Loucy (cell line): ENCODE results near the gene SUPT6H.

Experiments
- H2AFZ ChIP-seq: fragments of 200-600 bp; sonication (generic); 2 replicates; pipeline ENCODE4 v1.6.0; 2016; ENCODE audit warnings: antibody characterized with exemption, mild to moderate bottlenecking, low read length, moderate library complexity
- H3F3A ChIP-seq: fragments of 200-600 bp; 2 replicates; pipeline ENCODE4 v1.6.0; 2016; ENCODE audit warnings: antibody characterized with exemption, low read depth, mild to moderate bottlenecking
- H3K27me3 ChIP-seq: fragments of 200-600 bp; sonication (generic); 2 replicates; pipeline ENCODE4 v1.6.1; 2014; ENCODE audit warnings: low read length, mild to moderate bottlenecking; ENCODE audit not compliant: insufficient read depth, poor library complexity, severe bottlenecking
- H3K36me3 ChIP-seq: fragments of 200-600 bp; sonication (generic); 2 replicates; pipeline ENCODE4 v1.6.1; 2016; ENCODE audit warnings: low read length; ENCODE audit not compliant: insufficient read depth
- H3K4me1 ChIP-seq: fragments of 200-600 bp; sonication (generic); 2 replicates; pipeline ENCODE4 v1.5.1; 2014; ENCODE audit warnings: low read length, mild to moderate bottlenecking; ENCODE audit not compliant: insufficient read depth, poor library complexity, severe bottlenecking
- H3K4me2 ChIP-seq: fragments of 200-600 bp; sonication (generic); 2 replicates; pipeline ENCODE4 v1.6.0; 2014; ENCODE audit warnings: antibody characterized with exemption, low read length, low read depth, mild to moderate bottlenecking; ENCODE audit not compliant: poor library complexity, severe bottlenecking
- H3K4me3 ChIP-seq: fragments of 200-600 bp; sonication (generic); 2 replicates; pipeline ENCODE4 v1.5.1; 2014; ENCODE audit warnings: low read length, mild to moderate bottlenecking, mixed read lengths; ENCODE audit not compliant: poor library complexity, severe bottlenecking
- H3K79me2 ChIP-seq: fragments of 200-600 bp; sonication (generic); 2 replicates; pipeline ENCODE4 v1.6.1; 2014; ENCODE audit warnings: low read length; ENCODE audit not compliant: insufficient read depth
- H3K9ac ChIP-seq: fragments of 200-600 bp; sonication (generic); 2 replicates; pipeline ENCODE4 v1.6.0; 2014; ENCODE audit warnings: mild to moderate bottlenecking, low read depth, low read length, moderate library complexity; ENCODE audit not compliant: poor library complexity, severe bottlenecking
- H3K9me2 ChIP-seq: fragments of 200-600 bp; sonication (generic); replicated peaks from 2 replicates; pipeline ENCODE4 v1.6.1; 2016; ENCODE audit warnings: low read depth, low read length, mixed read lengths
- H3K9me3 ChIP-seq: fragments of 200-600 bp; sonication (generic); 2 replicates; pipeline ENCODE4 v1.6.1; 2014; ENCODE audit warnings: mild to moderate bottlenecking, antibody characterized with exemption, low read length, low read depth; ENCODE audit not compliant: insufficient read depth
- H4K20me1 ChIP-seq: fragments of 200-600 bp; sonication (generic); 2 replicates; pipeline ENCODE4 v1.6.0; 2014; ENCODE audit warnings: antibody characterized with exemption, low read length, mild to moderate bottlenecking; ENCODE audit not compliant: insufficient read depth, poor library complexity, severe bottlenecking
- EZH2phosphoT487 ChIP-seq: fragments of 200-600 bp; IDR thresholded peaks from 2 replicates; pipeline ENCODE4 v1.6.1; 2018; ENCODE audit warnings: antibody characterized with exemption, mild to moderate bottlenecking, moderate library complexity, borderline replicate concordance
- TF ChIP-seq, protein P1 (sequence below): fragments of 200-600 bp; sonication (generic); conservative IDR thresholded peaks from 2 replicates; pipeline ENCODE4 v1.5.1; 2014; ENCODE audit warnings: mild to moderate bottlenecking, antibody characterized with exemption, low read length

The SUPT6H gene

DNA sequence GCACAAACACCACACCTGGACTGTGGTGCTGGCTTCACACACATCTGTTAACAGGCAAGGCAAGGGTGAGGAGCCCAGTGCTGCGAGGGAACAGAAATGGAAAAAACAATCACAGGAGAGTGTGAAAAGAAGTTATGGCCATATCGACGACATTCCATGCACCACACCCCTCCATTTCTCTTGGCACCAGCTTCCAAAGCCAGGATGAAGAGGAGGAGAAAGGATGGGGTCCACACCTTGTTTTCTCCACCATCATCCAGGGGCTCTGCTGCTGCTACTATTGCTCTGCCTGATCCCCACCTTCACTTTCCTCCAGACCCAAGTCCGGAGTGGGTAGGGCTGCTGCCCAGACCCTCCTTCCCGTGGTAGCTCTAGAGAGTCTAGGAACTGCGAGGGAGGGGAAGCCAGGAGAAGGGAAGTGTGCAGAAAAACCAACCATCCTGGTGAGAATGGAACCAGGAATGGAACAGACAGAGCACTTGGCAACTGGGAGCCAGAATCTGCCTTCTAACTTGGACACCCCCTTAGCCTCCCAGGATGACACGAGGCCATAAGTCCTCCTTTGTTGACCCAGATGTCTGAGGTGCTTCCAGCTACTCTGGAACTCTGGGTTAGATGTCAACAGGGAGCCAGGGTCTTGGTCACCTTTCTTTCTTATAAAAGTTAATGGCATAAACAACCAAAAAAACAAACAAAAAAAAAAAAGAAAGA is 50.9 kb downstream of the SUPT6H start:
- Histone ChIP-seq H3K79me2 (peaks cover 19% of the 10 kb centered on the region; the same call in 1 of the 2 replicates), H3K9me2 (no peaks in the 10 kb centered on the region), H3K27me3 (no peaks in the 10 kb centered on the region), H2AFZ (peak overlapping the region; percentile 83), H3F3A (0 out of 2 replicates have a peak, but pooled peaks cover 3% of the 10 kb centered on the region), H3K9me3 (no peaks in the 10 kb centered on the region), H4K20me1 (no peaks in the 10 kb centered on the region), H3K4me2 (peak overlapping the region; percentile 79), H3K36me3 (no peaks in the 10 kb centered on the region), H3K4me1 (peaks cover 8% of the 10 kb centered on the region), H3K4me3 (peak overlapping the region; percentile 78), H3K9ac (peak overlapping the region; percentile 93)
- TF ChIP-seq EZH2phosphoT487, result no peak
- TF ChIP-seq, protein P1, sequence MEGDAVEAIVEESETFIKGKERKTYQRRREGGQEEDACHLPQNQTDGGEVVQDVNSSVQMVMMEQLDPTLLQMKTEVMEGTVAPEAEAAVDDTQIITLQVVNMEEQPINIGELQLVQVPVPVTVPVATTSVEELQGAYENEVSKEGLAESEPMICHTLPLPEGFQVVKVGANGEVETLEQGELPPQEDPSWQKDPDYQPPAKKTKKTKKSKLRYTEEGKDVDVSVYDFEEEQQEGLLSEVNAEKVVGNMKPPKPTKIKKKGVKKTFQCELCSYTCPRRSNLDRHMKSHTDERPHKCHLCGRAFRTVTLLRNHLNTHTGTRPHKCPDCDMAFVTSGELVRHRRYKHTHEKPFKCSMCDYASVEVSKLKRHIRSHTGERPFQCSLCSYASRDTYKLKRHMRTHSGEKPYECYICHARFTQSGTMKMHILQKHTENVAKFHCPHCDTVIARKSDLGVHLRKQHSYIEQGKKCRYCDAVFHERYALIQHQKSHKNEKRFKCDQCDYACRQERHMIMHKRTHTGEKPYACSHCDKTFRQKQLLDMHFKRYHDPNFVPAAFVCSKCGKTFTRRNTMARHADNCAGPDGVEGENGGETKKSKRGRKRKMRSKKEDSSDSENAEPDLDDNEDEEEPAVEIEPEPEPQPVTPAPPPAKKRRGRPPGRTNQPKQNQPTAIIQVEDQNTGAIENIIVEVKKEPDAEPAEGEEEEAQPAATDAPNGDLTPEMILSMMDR, result no peak

DNA sequence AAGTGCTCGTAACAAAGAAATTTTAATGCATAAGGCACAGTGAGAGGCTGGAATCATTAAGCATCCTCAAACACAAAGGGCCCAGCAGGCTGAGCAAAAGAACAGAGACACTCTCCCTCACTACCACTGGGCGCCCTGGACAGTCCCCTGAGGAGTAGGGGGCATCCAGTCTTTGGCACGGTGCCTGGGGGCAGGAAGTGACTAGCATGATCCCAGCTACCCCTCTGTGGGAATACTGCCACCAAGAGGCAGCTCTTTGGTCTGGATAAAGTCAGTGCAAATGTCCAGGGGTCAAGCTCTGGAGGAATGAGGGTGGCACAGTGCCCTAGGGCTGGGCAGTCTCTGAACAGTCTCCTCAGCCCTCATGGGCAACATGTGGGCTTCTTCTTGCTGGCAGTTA is 52.3 kb downstream of the SUPT6H start:
- TF ChIP-seq EZH2phosphoT487, result no peak
- TF ChIP-seq, protein P1, result 0 out of 2 replicates have a peak, but pooled peaks have one; percentile 20
- no peaks in the 10 kb centered on the region for H3K9me2 ChIP-seq
- H4K20me1 ChIP-seq, result no peaks in the 10 kb centered on the region
- H3K36me3 ChIP-seq, result no peaks in the 10 kb centered on the region
- no peak overlapping the region for H3K4me2 ChIP-seq
- peaks cover 15% of the 10 kb centered on the region; the same call in 1 of the 2 replicates for H3K79me2 ChIP-seq
- H3K4me3 ChIP-seq, result no peak overlapping the region
- no peaks in the 10 kb centered on the region for H3K9me3 ChIP-seq
- H2AFZ ChIP-seq, result no peak overlapping the region
- H3F3A ChIP-seq, result 0 out of 2 replicates have a peak, but pooled peaks cover 3% of the 10 kb centered on the region
- H3K9ac ChIP-seq, result no peak overlapping the region
- H3K4me1 ChIP-seq, result peaks cover 8% of the 10 kb centered on the region
- H3K27me3 ChIP-seq, result no peaks in the 10 kb centered on the region

DNA sequence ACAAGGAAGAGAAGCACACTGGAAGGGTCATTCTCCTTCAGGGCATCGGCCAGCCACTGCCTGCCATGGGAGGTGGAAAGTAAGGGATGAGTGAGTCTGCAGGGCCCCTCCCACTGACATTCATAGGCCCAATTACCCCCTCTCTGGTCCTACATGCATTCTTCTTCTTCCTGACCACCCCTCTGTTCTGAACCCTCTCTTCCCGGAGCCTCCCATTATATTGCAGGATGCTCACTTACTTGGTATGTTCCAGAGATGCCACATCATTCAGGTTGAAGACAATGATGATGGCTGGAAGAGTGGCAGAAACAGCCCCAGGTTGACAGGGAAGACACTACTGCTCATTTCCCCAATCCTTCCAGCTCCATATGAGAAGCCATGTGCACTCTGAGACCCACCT is 53.2 kb downstream of the SUPT6H start:
- Histone ChIP-seq H3K79me2 (peaks cover 10% of the 10 kb centered on the region), H3K27me3 (peaks cover 2% of the 10 kb centered on the region), H3K4me1 (peaks cover 8% of the 10 kb centered on the region), H3K9me2 (no peaks in the 10 kb centered on the region), H2AFZ (no peak overlapping the region), H3K9me3 (no peaks in the 10 kb centered on the region), H3K4me3 (no peak overlapping the region), H3F3A (0 out of 2 replicates have a peak, but pooled peaks cover 3% of the 10 kb centered on the region), H3K9ac (no peak overlapping the region), H4K20me1 (peaks cover 2% of the 10 kb centered on the region), H3K4me2 (no peak overlapping the region), H3K36me3 (no peaks in the 10 kb centered on the region)
- no peak for TF ChIP-seq EZH2phosphoT487
- TF ChIP-seq, protein P1, result no peak
